Body of pancreas (tissue), 4 donors: Measurements from ENCODE around the gene TUT4. TPM values are rescaled to one million over a fixed set of nuclear protein-coding genes. Genes with fewer than 3 reads are reported as not detected.

Source experiments
- ATAC-seq: fragments of 150-250 bp; one replicate; pipeline ENCODE4 v1.9.1; 2016
- DNase-seq, 4 donors: peaks; one replicate each; pipeline ENCODE4 v3.0.0-alpha.2; 2019
- H3K27ac ChIP-seq, 4 donors: fragments of 200-600 bp; sonication (generic); 1 replicate in 3 of 4; 2 replicates in 1 of 4; pipeline versions ENCODE4 v1.5.1 to v1.6.1; 2016 to 2019; ENCODE audit warnings: mild to moderate bottlenecking in 1 of 4, mixed read lengths in 1 of 4, moderate library complexity in 1 of 4
- H3K27me3 ChIP-seq, 2 donors: fragments of 200-600 bp; sonication (generic); one replicate each; pipeline ENCODE4 v1.6.0; 2016; ENCODE audit warnings: mild to moderate bottlenecking in 1 of 2
- H3K36me3 ChIP-seq, 2 donors: fragments of 200-600 bp; sonication (generic); replicated peaks in 1 of 2; 2 replicates each; pipeline ENCODE4 v1.5.1; 2016; ENCODE audit warnings: low read depth in 2 of 2; ENCODE audit not compliant: insufficient read depth in 1 of 2
- H3K4me1 ChIP-seq: fragments of 200-600 bp; sonication (generic); one replicate; pipeline ENCODE4 v1.6.0; 2016
- H3K4me3 ChIP-seq, 2 donors: fragments of 200-600 bp; sonication (generic); 1 replicate in 1 of 2; 2 replicates in 1 of 2; pipeline ENCODE4 v1.5.1; 2016 to 2019
- H3K9me3 ChIP-seq, 3 donors: fragments of 200-600 bp; sonication (generic); 1 replicate in 2 of 3; 2 replicates in 1 of 3; pipeline ENCODE4 v1.5.1; 2016
- POLR2A ChIP-seq, 3 donors: fragments of 450-650 bp; IDR thresholded peaks; one replicate each; pipeline ENCODE4 v1.6.1; 2016; ENCODE audit warnings: antibody characterized with exemption in 3 of 3, mild to moderate bottlenecking in 2 of 3
- whole genome bisulfite sequencing, 2 donors: methylation state at CpG; one replicate each; pipeline ENCODE4 v1.1.5; 2017; 5-methylcytosine and 5-hydroxymethylcytosine counted together
- intact Hi-C: fragments of 100-400 bp; cut with DNase I; formaldehyde crosslinking; loops from one replicate; pipeline ENCODE4 v1.15.1; 2023
- total RNA-seq, 2 donors: library from RNA; depleted of rRNA; stranded (reverse); fragments of >200 nt; gene quantifications; one replicate each; pipeline ENCODE4 v1.1.0, GENCODE V29; 2016
- TF ChIP-seq, protein P1 (sequence below), 7 experiments: fragments of 450-650 bp in 4 of 7; fragments of 200-600 bp in 3 of 7; sonication (generic) in 3 of 7; IDR thresholded peaks; one replicate each; pipeline ENCODE4 v1.5.1; 2016 to 2019; ENCODE audit warnings: antibody characterized with exemption in 7 of 7

Gene TUT4
- total RNA-seq, 2 donors from 2014 or later, result 41.8 to 59.3 TPM

DNA sequence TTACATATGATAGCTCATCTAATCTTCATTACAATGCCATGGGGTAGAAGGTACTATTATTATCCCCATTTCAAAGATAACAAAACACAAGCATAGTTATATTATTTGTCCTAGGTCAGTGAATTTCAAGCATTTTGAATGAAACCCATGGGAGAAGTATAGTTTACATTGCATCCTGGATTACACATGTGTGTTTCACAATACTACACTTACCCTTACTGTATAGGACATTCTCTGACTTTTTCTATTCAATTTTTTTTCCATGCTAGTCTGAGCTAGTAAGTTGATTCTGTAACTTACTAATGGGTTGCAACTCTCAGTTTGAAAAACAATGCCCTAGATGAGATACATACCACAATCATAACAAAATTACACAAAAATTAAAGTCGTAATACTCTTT, 40.6 kb upstream of the TUT4 start:
- TF ChIP-seq POLR2A (IDR thresholded peaks at IDR 0.05), result no peak
- TF ChIP-seq, protein P1, sequence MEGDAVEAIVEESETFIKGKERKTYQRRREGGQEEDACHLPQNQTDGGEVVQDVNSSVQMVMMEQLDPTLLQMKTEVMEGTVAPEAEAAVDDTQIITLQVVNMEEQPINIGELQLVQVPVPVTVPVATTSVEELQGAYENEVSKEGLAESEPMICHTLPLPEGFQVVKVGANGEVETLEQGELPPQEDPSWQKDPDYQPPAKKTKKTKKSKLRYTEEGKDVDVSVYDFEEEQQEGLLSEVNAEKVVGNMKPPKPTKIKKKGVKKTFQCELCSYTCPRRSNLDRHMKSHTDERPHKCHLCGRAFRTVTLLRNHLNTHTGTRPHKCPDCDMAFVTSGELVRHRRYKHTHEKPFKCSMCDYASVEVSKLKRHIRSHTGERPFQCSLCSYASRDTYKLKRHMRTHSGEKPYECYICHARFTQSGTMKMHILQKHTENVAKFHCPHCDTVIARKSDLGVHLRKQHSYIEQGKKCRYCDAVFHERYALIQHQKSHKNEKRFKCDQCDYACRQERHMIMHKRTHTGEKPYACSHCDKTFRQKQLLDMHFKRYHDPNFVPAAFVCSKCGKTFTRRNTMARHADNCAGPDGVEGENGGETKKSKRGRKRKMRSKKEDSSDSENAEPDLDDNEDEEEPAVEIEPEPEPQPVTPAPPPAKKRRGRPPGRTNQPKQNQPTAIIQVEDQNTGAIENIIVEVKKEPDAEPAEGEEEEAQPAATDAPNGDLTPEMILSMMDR (IDR thresholded peaks at IDR 0.05), result no peak
- H3K4me3 ChIP-seq, result no peak overlapping the region
- 81 to 84% methylated on average over 1 of the region's 1 CpG for WGBS, 2 donors
- H3K36me3 ChIP-seq, result no peaks in the 10 kb centered on the region
- H3K4me1 ChIP-seq, result no peaks in the 10 kb centered on the region
- H3K27me3 ChIP-seq, result no peaks in the 10 kb centered on the region
- H3K9me3 ChIP-seq, result no peaks in the 10 kb centered on the region
- DNase-seq (no peak), ATAC-seq (no peak)
- H3K27ac ChIP-seq, result no peak overlapping the region
- intact Hi-C loops, result no loop called here

DNA sequence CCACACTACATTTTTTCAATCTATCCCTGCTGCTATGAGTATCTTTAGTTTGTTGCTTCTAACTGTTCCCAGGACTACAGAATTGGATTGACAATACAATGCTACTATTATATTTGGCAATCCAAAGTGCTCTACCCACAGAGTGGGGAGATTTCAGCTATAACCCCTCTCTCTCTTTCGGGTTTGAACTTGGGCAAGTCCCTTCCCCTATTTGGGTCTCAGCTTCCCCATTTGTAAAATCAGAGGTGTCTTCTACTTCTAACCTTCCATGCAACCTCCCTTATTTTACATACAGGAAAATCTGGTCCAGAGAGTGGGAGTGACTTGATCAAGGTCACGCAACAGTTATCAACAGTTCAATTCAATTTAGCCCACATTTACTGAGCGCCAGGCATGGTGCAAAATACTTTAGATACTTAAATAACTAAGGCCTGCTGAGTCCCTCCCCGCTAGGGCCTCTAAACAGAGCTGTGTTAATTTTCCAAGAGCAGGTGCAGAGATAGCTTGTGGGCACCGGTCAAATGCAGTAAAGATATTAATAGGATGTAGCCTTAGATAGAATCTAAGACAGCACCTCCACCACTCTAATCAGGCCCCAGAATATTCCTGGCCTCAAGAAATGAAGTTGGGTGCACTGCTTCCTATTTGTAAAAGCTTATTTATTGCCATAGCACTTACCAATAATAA, 39.9 kb upstream of the TUT4 start:
- intact Hi-C loops, result no loop called here
- DNase-seq (no peak), ATAC-seq (no peak)
- TF ChIP-seq, protein P1 (IDR thresholded peaks at IDR 0.05), result no peak
- no peak for TF ChIP-seq POLR2A (IDR thresholded peaks at IDR 0.05)
- WGBS, 2 donors, result 78 to 82% methylated on average over 5 of the region's 5 CpGs
- no peaks in the 10 kb centered on the region for H3K4me1 ChIP-seq
- no peak overlapping the region for H3K27ac ChIP-seq
- H3K36me3 ChIP-seq, result no peaks in the 10 kb centered on the region
- no peaks in the 10 kb centered on the region for H3K9me3 ChIP-seq
- H3K4me3 ChIP-seq, result no peak overlapping the region
- H3K27me3 ChIP-seq, result no peaks in the 10 kb centered on the region

DNA sequence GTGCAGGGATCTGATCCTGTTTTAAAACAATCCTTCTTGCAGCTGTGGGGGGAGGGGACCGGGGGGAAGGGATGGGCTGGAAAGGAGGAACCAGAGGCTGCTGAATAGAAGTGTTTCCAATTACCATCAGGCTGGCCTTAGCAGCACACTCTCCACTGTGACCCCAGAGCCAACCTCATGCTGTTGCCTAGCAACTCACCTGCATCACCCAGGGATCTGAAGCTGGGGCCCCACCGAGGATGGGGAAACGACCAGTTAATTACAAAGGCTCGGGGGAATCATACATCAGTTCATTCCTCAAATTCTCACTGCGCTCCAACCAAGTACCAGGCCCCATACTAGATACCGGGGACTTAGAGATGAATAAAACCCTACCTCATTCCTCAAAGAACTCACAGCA, 37.4 kb upstream of the TUT4 start:
- WGBS, 2 donors, result 51 to 52% methylated on average over 6 of the region's 6 CpGs
- no peak for ATAC-seq
- intact Hi-C loops, result no loop called here
- H3K27ac ChIP-seq, result no peak overlapping the region
- no peak overlapping the region for H3K4me3 ChIP-seq
- no peaks in the 10 kb centered on the region for H3K9me3 ChIP-seq
- TF ChIP-seq POLR2A (IDR thresholded peaks at IDR 0.05), result no peak
- TF ChIP-seq, protein P1 (IDR thresholded peaks at IDR 0.05), result no peak
- no peaks in the 10 kb centered on the region for H3K36me3 ChIP-seq
- no peak for DNase-seq
- H3K27me3 ChIP-seq, result no peaks in the 10 kb centered on the region
- H3K4me1 ChIP-seq, result no peaks in the 10 kb centered on the region

DNA sequence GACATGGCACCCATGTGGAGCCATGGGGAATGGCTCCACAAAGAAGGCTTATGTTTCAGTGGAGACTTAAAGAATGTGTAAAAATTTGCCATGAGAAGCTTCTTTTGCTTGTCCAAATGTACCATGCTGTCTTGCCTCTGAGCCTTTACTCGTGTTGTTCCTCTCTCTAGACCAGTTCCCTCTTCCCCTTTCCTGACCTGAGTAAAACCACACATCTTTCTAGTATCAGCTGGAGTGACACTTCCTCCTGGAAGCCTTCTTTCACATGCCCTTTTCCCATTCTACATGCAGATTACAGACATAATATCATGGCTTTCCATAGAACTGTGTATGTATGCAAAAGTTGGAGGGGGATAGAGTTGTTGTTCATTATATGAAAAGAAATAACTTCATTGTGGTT, 35.6 kb upstream of the TUT4 start:
- intact Hi-C loops, result no loop called here
- TF ChIP-seq POLR2A (IDR thresholded peaks at IDR 0.05), result no peak
- TF ChIP-seq, protein P1 (IDR thresholded peaks at IDR 0.05), result no peak
- ATAC-seq (no peak), DNase-seq (no peak)
- 36 to 48% methylated on average over 1 of the region's 1 CpG for WGBS, 2 donors
- Histone ChIP-seq H3K9me3 (no peaks in the 10 kb centered on the region), H3K27me3 (no peaks in the 10 kb centered on the region), H3K36me3 (no peaks in the 10 kb centered on the region), H3K4me1 (no peaks in the 10 kb centered on the region), H3K27ac (no peak overlapping the region), H3K4me3 (no peak overlapping the region)

DNA sequence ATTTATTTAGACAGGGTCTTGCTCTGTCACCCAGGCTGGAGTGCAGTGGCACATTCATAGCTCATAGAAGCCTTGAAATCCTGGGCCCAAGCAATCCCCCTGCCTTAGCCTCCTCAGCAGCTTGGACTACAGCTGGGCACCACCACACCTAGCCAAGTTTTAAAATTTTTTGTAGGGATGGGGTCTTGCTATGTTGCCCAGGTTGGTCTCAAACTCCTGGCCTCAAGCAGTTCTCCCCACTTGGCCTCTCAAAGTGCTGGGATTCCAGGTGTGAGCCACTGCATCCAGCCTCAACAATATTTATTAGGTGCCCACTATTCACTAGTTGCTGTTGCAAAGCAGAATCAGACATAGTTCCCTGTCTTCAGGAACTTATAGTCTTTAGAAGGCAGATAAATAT, 35.1 kb upstream of the TUT4 start:
- H3K27me3 ChIP-seq, result no peaks in the 10 kb centered on the region
- DNase-seq, result no peak
- no peaks in the 10 kb centered on the region for H3K4me1 ChIP-seq
- no peak overlapping the region for H3K4me3 ChIP-seq
- intact Hi-C loops, result no loop called here
- no peaks in the 10 kb centered on the region for H3K36me3 ChIP-seq
- H3K9me3 ChIP-seq, result no peaks in the 10 kb centered on the region
- no peak overlapping the region for H3K27ac ChIP-seq
- no peak for ATAC-seq
- TF ChIP-seq POLR2A (IDR thresholded peaks at IDR 0.05), result no peak
- TF ChIP-seq, protein P1 (IDR thresholded peaks at IDR 0.05), result no peak
